GM13977 (cell line): Measurements from ENCODE around the gene TLR9.
A peak's percentile ranks its signal among the peaks of the same experiment; 100 is the strongest.

ENCODE experiments used
- DNase-seq: peaks from one replicate; pipeline ENCODE4 v3.0.0; 2012; ENCODE audit warnings: low spot score
- CTCF ChIP-seq: IDR thresholded peaks from 2 replicates; pipeline ENCODE4 v1.5.1; 2012; ENCODE audit warnings: mild to moderate bottlenecking, control low read depth; ENCODE audit not compliant: insufficient read depth; ENCODE audit errors: extremely low read depth, missing control alignments
- in situ Hi-C: fragments of 300-500 bp; cut with MboI; formaldehyde crosslinking; loops from one replicate; pipeline ENCODE4 v1.12.0; 2022; ENCODE audit warnings: low sequenced_read_pairs, low pct_unique_long_range_greater_than_20kb, mixed read lengths, inconsistent platforms; ENCODE audit not compliant: unreplicated experiment

TLR9 gene

GRCh38 chr3:52242039-52242438 is 16.6 kb upstream of the TLR9 start:
- no peak for DNase-seq
- no peak for TF ChIP-seq CTCF
- in situ Hi-C loops, result no loop called here

- in situ Hi-C loops, result no loop called here
- DNase-seq, result no peak
- TF ChIP-seq CTCF, result no peak
Observed at GRCh38 chr3:52240886-52241370, 15.5 kb upstream of the TLR9 start.

DNA sequence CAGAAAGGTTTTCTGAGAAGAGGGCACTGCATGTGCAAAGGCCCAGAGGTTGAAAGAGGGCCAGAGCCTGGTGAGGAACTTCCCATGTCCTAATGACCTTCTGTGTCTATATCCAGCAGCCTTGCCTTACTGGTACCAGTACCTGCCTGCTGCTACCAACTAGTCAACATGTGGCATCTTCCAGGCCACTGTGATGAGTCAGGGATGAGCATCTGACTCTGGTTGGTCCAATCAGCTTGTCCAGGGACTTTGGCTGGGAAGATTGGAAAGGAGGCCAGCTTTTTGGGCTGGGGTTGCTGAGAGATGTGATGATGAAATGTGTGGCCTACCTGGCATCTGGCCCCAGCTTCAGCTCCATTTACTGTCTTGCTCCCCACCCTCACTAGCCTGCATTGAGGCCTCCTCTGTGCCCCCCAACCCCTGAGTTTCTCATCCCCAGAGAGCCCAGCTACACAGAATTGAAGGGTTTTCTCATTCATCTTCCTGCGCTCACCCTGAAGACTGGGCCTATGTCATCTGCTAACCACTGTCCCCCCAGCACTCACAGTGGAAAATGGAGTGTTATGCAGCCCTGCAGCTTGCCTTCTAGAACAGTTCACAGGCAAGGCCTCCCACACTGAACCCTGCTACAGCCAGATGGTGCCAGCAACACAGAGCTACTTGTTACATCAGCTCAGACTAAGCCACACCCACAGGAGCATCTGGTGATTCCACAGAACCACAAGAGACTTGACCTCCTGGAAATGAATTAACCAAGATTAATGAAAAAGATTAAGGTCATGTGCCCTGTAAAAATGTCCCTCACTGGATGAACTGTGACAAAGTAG is 14.8 kb upstream of the TLR9 start:
- in situ Hi-C loops, result no loop called here
- no peak for DNase-seq
- peak; percentile 18 for TF ChIP-seq CTCF

GRCh38 chr3:52238761-52239701 is 13.6 kb upstream of the TLR9 start, which contains the start of gene TWF2:
Gene TWF2 (minus strand): TSS chr3:52239158. CDS start chr3:52239016, 142 bp downstream.
- peak; percentile 99 for DNase-seq
- peak; percentile 47 for TF ChIP-seq CTCF

GRCh38 chr3:52238193-52238760 is 12.8 kb upstream of the TLR9 start:
- in situ Hi-C loops, result loop anchor here (10.0 kb wide), 1 partner anchor 107 kb away; no protein-coding TSS in a partner anchor
- no peak for DNase-seq
- TF ChIP-seq CTCF, result no peak

More at GRCh38 chr3:52238761-52239701, 13.6 kb upstream of the TLR9 start, which contains the start of gene TWF2:
- in situ Hi-C loops, result loop anchor here (10.0 kb wide), 1 partner anchor 106 kb away; no protein-coding TSS in a partner anchor
